GM23338 (cell line): ENCODE measurements around the gene IL6. TPM values are rescaled to one million over a fixed set of nuclear protein-coding genes. Genes with fewer than 3 reads are reported as not detected.

ENCODE experiments used
- ATAC-seq: fragments of 200-7000 bp; cut with Tn5 transposase; 3 replicates; pipeline ENCODE4 v1.9.1; 2020
- DNase-seq: peaks from one replicate; pipeline ENCODE4 v3.0.0-alpha.2; 2015; ENCODE audit warnings: low spot score
- H2AFZ ChIP-seq: fragments of 200-600 bp; sonication (generic); 2 replicates; pipeline ENCODE4 v1.8.0; 2016; ENCODE audit warnings: antibody characterized with exemption, mild to moderate bottlenecking, moderate library complexity
- H3F3A ChIP-seq: fragments of 200-600 bp; sonication (generic); replicated peaks from 2 replicates; pipeline ENCODE4 v1.8.0; 2017; ENCODE audit warnings: antibody characterized with exemption, mixed run types, low read depth
- H3K27ac ChIP-seq: fragments of 200-600 bp; sonication (generic); 2 replicates; pipeline ENCODE4 v1.6.1; 2016; ENCODE audit warnings: low read depth
- H3K27me3 ChIP-seq: fragments of 200-600 bp; sonication (generic); 2 replicates; pipeline ENCODE4 v1.8.0; 2016; ENCODE audit warnings: mild to moderate bottlenecking, mixed run types, moderate library complexity; ENCODE audit not compliant: insufficient read depth
- H3K36me3 ChIP-seq: fragments of 200-600 bp; sonication (generic); 2 replicates; pipeline ENCODE4 v1.8.0; 2016; ENCODE audit warnings: mild to moderate bottlenecking; ENCODE audit not compliant: insufficient read depth
- H3K4me1 ChIP-seq: fragments of 200-600 bp; sonication (generic); 2 replicates; pipeline ENCODE4 v1.8.0; 2016; ENCODE audit warnings: mild to moderate bottlenecking, moderate library complexity; ENCODE audit not compliant: insufficient read depth
- H3K4me2 ChIP-seq: fragments of 200-600 bp; sonication (generic); 2 replicates; pipeline ENCODE4 v1.7.1; 2017; ENCODE audit warnings: mixed run types
- H3K4me3 ChIP-seq: fragments of 200-600 bp; sonication (generic); 2 replicates; pipeline ENCODE4 v1.6.1; 2016; ENCODE audit warnings: mixed run types
- H3K79me2 ChIP-seq: fragments of 200-600 bp; sonication (generic); replicated peaks from 2 replicates; pipeline ENCODE4 v1.8.0; 2017; ENCODE audit warnings: mild to moderate bottlenecking; ENCODE audit not compliant: insufficient read depth
- H3K9me2 ChIP-seq: fragments of 200-600 bp; sonication (generic); 2 replicates; pipeline ENCODE4 v1.8.0; 2017; ENCODE audit not compliant: insufficient read depth
- H4K20me1 ChIP-seq: fragments of 200-600 bp; sonication (generic); replicated peaks from 2 replicates; pipeline ENCODE4 v1.8.0; 2017; ENCODE audit warnings: mild to moderate bottlenecking; ENCODE audit not compliant: insufficient read depth
- H3K27ac Mint-ChIP-seq: 2 replicates; pipeline ENCODE4 v1.8.0; 2020; ENCODE audit warnings: inconsistent platforms, mild to moderate bottlenecking, moderate library complexity, mixed read lengths
- H3K27me3 Mint-ChIP-seq: 3 replicates; pipeline ENCODE4 v1.8.0; 2022; ENCODE audit warnings: low read depth, mild to moderate bottlenecking, moderate library complexity, mixed read lengths, inconsistent platforms; ENCODE audit not compliant: insufficient read depth, poor library complexity
- H3K36me3 Mint-ChIP-seq: 3 replicates; pipeline ENCODE4 v1.8.0; 2021; ENCODE audit warnings: low read depth, mild to moderate bottlenecking, inconsistent platforms, moderate library complexity, mixed read lengths
- H3K4me1 Mint-ChIP-seq: 3 replicates; pipeline ENCODE4 v1.8.0; 2020; ENCODE audit warnings: mild to moderate bottlenecking, inconsistent platforms, mixed read lengths
- H3K4me3 Mint-ChIP-seq: 3 replicates; pipeline ENCODE4 v1.8.0; 2021; ENCODE audit warnings: moderate library complexity, mild to moderate bottlenecking, inconsistent platforms, mixed read lengths
- H3K9me3 Mint-ChIP-seq: 3 replicates; pipeline ENCODE4 v1.8.0; 2020; ENCODE audit warnings: moderate library complexity, mild to moderate bottlenecking, inconsistent platforms, mixed read lengths
- CREB1 ChIP-seq: fragments of 250-450 bp; sonication (Bioruptor Pico); IDR thresholded peaks from 2 replicates; pipeline ENCODE4 v1.5.0; 2020; ENCODE audit warnings: low read depth, mild to moderate bottlenecking, moderate library complexity
- JUNB ChIP-seq: IDR thresholded peaks from one replicate; pipeline ENCODE4 v1.6.1; 2016; ENCODE audit warnings: antibody characterized with exemption; ENCODE audit not compliant: unreplicated experiment
- NANOG ChIP-seq: IDR thresholded peaks from 2 replicates; pipeline ENCODE4 v1.6.1; 2016; ENCODE audit warnings: antibody characterized with exemption, borderline replicate concordance
- STAT1 ChIP-seq: IDR thresholded peaks from one replicate; pipeline ENCODE4 v1.6.1; 2016; ENCODE audit warnings: antibody characterized with exemption; ENCODE audit not compliant: unreplicated experiment
- ZNF331 ChIP-seq: fragments of 250-450 bp; sonication (Bioruptor Pico); IDR thresholded peaks from 2 replicates; pipeline ENCODE4 v1.5.0; 2020; ENCODE audit warnings: low read depth, mild to moderate bottlenecking, moderate library complexity
- polyA plus RNA-seq: library from polyadenylated mRNA; unstranded; fragments of >200 nt; fragmentation: Nextera tagmentation; extraction: Ambion mirVana; gene quantifications from 2 replicates; pipeline ENCODE4 v1.2.1, GENCODE V29; 2016
- total RNA-seq: library from RNA; depleted of rRNA; stranded (reverse); fragments of >200 nt; shearing (Covaris generic); gene quantifications from 2 replicates; pipeline ENCODE4 v1.2.3, GENCODE V29; 2014
- TF ChIP-seq, protein P1 (sequence below): fragments of 250-450 bp; sonication (Bioruptor Pico); IDR thresholded peaks from 2 replicates; pipeline ENCODE4 v1.5.0; 2020; ENCODE audit warnings: mild to moderate bottlenecking, moderate library complexity

IL6 gene
- total and polyA plus RNA-seq, 2 experiments from 2014 or later = 1.6 TPM; not detected in 1

DNA sequence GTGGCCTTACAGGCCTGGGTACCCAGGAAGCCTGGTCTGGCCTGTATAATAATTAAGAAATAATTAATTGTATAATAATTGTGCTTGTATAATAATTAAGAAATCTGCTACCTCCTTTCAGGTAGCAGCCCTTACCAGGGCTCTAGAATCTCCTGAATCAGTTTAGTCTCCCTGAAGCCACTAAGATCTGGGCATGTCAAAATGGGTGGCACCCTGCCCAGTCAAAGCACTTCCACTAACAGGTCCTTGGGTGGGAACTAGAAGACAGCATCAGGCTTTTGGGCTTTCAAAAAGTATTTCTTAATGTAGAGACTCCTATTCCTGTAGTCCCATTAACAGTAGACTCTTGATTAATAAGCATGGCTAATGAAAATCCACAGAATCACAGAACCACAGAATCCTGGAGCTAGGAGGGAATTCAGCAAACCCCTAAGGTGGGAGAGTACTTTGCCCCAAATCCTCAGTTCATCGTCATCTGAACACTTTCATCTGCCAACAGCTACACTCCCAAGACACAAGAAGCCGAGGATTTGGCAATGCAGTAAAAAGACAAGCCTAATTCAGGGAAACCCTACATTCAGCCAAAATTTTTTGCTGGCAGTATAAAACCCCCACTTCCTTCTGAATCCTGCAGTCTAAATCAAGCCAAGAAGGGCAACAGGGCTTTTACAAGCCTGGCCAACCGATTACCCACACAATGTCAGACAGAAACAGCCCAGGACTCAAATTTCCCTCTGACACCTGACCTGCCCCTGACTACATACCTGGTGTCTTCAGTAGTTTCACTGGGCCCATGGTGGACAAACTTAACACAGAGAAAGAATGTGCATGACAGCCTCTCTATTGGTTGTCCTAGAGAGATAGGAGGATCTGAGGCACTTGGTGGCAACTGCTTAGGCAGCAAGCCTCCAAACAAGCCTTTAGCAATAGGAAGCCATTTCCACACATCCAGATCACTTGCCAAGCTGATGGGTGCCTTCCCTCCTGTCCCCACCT lies 5.9 kb upstream of the IL6 start:
- no peaks in the 10 kb centered on the region; the same call in 2 of the 3 replicates for H3K9me3 Mint-ChIP-seq
- H3K27ac ChIP-seq = no peak overlapping the region
- no peak overlapping the region for H3K4me3 Mint-ChIP-seq
- DNase-seq (no peak), ATAC-seq (no peak)
- H3K79me2 ChIP-seq = no peaks in the 10 kb centered on the region
- H3F3A ChIP-seq = no peaks in the 10 kb centered on the region
- no peaks in the 10 kb centered on the region; the same call in 1 of the 2 replicates for H3K27me3 ChIP-seq
- H3K9me2 ChIP-seq = peaks cover 14% of the 10 kb centered on the region
- no peaks in the 10 kb centered on the region for H3K36me3 Mint-ChIP-seq
- no peak for TF ChIP-seq ZNF331 (CRISPR knock-in tag)
- TF ChIP-seq, protein P1, sequence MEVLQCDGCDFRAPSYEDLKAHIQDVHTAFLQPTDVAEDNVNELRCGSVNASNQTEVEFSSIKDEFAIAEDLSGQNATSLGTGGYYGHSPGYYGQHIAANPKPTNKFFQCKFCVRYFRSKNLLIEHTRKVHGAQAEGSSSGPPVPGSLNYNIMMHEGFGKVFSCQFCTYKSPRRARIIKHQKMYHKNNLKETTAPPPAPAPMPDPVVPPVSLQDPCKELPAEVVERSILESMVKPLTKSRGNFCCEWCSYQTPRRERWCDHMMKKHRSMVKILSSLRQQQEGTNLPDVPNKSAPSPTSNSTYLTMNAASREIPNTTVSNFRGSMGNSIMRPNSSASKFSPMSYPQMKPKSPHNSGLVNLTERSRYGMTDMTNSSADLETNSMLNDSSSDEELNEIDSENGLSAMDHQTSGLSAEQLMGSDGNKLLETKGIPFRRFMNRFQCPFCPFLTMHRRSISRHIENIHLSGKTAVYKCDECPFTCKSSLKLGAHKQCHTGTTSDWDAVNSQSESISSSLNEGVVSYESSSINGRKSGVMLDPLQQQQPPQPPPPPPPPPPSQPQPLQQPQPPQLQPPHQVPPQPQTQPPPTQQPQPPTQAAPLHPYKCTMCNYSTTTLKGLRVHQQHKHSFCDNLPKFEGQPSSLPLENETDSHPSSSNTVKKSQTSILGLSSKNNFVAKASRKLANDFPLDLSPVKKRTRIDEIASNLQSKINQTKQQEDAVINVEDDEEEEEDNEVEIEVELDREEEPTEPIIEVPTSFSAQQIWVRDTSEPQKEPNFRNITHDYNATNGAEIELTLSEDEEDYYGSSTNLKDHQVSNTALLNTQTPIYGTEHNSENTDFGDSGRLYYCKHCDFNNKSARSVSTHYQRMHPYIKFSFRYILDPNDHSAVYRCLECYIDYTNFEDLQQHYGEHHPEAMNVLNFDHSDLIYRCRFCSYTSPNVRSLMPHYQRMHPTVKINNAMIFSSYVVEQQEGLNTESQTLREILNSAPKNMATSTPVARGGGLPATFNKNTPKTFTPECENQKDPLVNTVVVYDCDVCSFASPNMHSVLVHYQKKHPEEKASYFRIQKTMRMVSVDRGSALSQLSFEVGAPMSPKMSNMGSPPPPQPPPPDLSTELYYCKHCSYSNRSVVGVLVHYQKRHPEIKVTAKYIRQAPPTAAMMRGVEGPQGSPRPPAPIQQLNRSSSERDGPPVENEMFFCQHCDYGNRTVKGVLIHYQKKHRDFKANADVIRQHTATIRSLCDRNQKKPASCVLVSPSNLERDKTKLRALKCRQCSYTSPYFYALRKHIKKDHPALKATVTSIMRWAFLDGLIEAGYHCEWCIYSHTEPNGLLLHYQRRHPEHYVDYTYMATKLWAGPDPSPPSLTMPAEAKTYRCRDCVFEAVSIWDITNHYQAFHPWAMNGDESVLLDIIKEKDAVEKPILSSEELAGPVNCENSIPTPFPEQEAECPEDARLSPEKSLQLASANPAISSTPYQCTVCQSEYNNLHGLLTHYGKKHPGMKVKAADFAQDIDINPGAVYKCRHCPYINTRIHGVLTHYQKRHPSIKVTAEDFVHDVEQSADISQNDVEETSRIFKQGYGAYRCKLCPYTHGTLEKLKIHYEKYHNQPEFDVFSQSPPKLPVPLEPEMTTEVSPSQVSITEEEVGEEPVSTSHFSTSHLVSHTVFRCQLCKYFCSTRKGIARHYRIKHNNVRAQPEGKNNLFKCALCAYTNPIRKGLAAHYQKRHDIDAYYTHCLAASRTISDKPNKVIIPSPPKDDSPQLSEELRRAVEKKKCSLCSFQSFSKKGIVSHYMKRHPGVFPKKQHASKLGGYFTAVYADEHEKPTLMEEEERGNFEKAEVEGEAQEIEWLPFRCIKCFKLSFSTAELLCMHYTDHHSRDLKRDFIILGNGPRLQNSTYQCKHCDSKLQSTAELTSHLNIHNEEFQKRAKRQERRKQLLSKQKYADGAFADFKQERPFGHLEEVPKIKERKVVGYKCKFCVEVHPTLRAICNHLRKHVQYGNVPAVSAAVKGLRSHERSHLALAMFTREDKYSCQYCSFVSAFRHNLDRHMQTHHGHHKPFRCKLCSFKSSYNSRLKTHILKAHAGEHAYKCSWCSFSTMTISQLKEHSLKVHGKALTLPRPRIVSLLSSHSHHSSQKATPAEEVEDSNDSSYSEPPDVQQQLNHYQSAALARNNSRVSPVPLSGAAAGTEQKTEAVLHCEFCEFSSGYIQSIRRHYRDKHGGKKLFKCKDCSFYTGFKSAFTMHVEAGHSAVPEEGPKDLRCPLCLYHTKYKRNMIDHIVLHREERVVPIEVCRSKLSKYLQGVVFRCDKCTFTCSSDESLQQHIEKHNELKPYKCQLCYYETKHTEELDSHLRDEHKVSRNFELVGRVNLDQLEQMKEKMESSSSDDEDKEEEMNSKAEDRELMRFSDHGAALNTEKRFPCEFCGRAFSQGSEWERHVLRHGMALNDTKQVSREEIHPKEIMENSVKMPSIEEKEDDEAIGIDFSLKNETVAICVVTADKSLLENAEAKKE (CRISPR knock-in tag) = no peak
- no peaks in the 10 kb centered on the region for H3K36me3 ChIP-seq
- H3K4me3 ChIP-seq = no peak overlapping the region
- peaks cover 6% of the 10 kb centered on the region for H3K27me3 Mint-ChIP-seq
- H3K4me2 ChIP-seq = no peak overlapping the region
- H3K4me1 Mint-ChIP-seq = peaks cover 14% of the 10 kb centered on the region
- peaks cover 5% of the 10 kb centered on the region; the same call in 1 of the 2 replicates for H3K4me1 ChIP-seq
- no peaks in the 10 kb centered on the region for H4K20me1 ChIP-seq
- no peak overlapping the region for H3K27ac Mint-ChIP-seq
- H2AFZ ChIP-seq = no peak overlapping the region

GRCh38 chr7:22722536-22723180 lies 4.3 kb upstream of the IL6 start:
- no peaks in the 10 kb centered on the region; the same call in 1 of the 2 replicates for H3F3A ChIP-seq
- Mint-ChIP-seq H3K27me3 (peaks cover 12% of the 10 kb centered on the region), H3K4me1 (peaks cover 27% of the 10 kb centered on the region), H3K36me3 (no peaks in the 10 kb centered on the region), H3K27ac (no peak overlapping the region), H3K4me3 (no peak overlapping the region), H3K9me3 (no peaks in the 10 kb centered on the region; the same call in 2 of the 3 replicates)
- no peak overlapping the region for H3K4me2 ChIP-seq
- H3K36me3 ChIP-seq = no peaks in the 10 kb centered on the region
- no peak for DNase-seq
- no peak overlapping the region for H2AFZ ChIP-seq
- H3K4me1 ChIP-seq = peaks cover 11% of the 10 kb centered on the region
- peaks cover 14% of the 10 kb centered on the region for H3K9me2 ChIP-seq
- no peak for ATAC-seq
- no peak for TF ChIP-seq JUNB
- TF ChIP-seq NANOG = no peak
- TF ChIP-seq STAT1 = no peak
- TF ChIP-seq CREB1 (CRISPR knock-in tag) = no peak
- no peaks in the 10 kb centered on the region for H4K20me1 ChIP-seq
- H3K79me2 ChIP-seq = no peaks in the 10 kb centered on the region
- H3K27ac ChIP-seq = no peak overlapping the region
- H3K27me3 ChIP-seq = no peaks in the 10 kb centered on the region; the same call in 1 of the 2 replicates
- no peak overlapping the region for H3K4me3 ChIP-seq
